ENCODE results near the gene RAD51. TPM values are rescaled to one million over a fixed set of nuclear protein-coding genes. Genes with fewer than 3 reads are reported as not detected.

RAD51 gene
- total RNA-seq, 3 donors from 2014 or later: 2.9 to 13.1 (median 8.3) TPM

DNA sequence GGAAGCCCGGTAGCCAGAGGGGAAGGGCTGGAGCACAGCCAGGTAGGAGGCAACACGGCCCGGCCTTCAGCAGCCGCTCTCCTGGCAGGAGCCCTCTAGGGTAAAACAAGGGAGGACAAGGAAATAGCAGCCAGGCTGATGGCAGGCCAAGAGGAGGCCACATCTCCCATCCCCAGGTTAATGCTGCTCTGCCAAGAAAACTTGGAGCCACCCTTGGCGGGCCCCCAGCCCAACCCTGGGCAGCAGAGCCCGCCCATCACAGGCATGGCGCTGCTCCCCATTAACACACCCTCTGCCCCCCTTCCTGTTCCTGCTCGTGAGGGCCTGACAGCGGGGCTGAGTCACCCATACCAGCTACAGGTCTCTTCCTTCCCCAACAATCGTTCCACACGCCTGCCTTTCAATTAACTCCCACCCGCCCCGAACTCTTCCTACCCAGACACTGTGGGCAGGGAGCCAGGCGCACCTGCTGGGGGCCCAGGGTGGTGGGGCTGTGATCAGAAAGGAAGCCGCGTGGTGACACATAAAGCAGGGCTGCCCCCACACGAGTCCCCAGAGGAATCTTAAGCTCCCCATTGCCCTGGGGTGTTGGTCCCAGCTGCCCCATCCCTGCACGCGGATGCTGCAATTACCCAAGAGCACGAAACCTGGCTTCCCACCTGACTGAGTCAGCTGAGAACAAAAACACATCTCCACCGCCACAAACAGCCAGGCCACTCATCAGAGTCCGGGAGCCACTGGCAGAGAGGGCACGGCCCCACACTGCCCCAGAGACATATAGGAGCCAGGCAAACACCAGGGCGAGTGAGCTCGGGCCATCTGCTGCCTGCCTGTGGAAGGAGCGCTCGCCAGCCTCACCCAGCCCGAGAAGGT is 74.5 kb downstream of the RAD51 start, which contains the start of gene C15orf62:
Gene C15orf62 (plus strand): TSS at position 707 of the 873 bp plus-strand sequence. CDS start 516 bp downstream, outside the sequence.
- Histone ChIP-seq H3K36me3 (ENCODE audit: low read depth) (no peaks in the 10 kb centered on the region), H3K4me3 (no peak within 1 kb of the TSS), H3K4me1 (ENCODE audit: low read depth) (peaks cover 51% of the 10 kb centered on the region), H3K9me3 (no peaks in the 10 kb centered on the region)
- intact Hi-C loops (cut with DNase I, micrococcal nuclease): no loop called here
- DNase-seq (peak; percentile 56 to 84 (median 75)), ATAC-seq (peak; percentile 68)
- no peak for TF ChIP-seq CTCF (IDR thresholded peaks at IDR 0.05)

DNA sequence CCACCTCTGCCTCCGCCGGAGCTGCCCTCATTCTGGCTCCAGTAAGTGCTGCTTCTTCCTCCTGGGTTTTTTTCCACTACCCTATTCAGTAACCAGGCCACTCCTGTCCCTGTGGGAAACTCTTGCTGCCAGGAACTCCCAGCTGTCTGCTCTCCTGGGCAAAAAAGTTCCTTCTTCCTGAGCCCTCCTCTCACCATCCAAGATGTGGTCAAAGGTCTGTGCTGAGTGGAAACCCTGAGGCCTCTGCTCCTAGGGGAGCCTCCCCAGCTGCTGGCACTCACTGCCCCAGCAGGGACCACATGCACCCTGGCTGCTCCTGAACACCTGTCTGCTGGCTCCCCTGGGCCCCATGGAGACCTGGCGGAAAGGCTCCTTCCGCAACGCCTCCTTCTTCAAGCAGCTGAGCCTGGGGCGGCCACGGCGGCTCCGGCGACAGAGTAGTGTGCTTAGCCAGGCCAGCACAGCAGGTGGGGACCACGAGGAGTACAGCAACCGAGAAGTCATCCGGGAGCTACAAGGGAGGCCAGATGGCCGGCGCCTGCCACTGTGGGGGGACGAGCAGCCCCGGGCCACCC is 75.3 kb downstream of the RAD51 start:
- no peak for TF ChIP-seq CTCF (IDR thresholded peaks at IDR 0.05)
- no peaks in the 10 kb centered on the region for H3K36me3 ChIP-seq (ENCODE audit: low read depth)
- DNase-seq: peak; percentile 52 to 73 (median 68)
- intact Hi-C loops (cut with DNase I, micrococcal nuclease): no loop called here
- no peaks in the 10 kb centered on the region for H3K9me3 ChIP-seq
- H3K4me1 ChIP-seq (ENCODE audit: low read depth): peaks cover 44% of the 10 kb centered on the region
- H3K4me3 ChIP-seq: no peak overlapping the region
- ATAC-seq: peak; percentile 58

GRCh38 chr15:40771242-40771641 is 76.3 kb downstream of the RAD51 start:
- Histone ChIP-seq H3K9me3 (no peaks in the 10 kb centered on the region), H3K4me3 (no peak overlapping the region), H3K36me3 (ENCODE audit: low read depth) (peaks cover 3% of the 10 kb centered on the region), H3K4me1 (ENCODE audit: low read depth) (peaks cover 37% of the 10 kb centered on the region)
- no peak for TF ChIP-seq CTCF (IDR thresholded peaks at IDR 0.05)
- DNase-seq (peak in 1 of 3 donors; percentile 47), ATAC-seq (no peak)
- intact Hi-C loops (cut with DNase I, micrococcal nuclease): no loop called here

DNA sequence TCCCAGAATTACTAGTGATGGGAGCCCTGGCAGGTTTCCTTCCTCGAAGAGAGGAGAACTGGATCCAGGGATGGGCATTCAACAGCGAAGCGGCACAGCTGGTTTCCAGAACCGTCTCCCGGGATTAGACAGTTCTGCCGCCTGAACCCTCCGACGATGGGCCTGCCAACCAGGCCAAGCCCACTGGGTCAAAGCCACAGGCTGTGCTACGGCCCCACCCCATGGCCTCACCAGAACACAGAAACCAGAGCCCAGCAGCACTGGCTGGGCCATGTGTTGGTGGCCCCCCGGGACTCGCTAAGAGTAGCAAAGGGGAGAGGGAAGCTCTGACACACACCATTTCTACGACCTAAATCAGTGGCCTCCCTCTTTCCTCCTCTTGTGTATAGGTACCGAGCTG is 77.0 kb downstream of the RAD51 start:
- Histone ChIP-seq H3K9me3 (no peaks in the 10 kb centered on the region), H3K4me1 (ENCODE audit: low read depth) (peaks cover 37% of the 10 kb centered on the region), H3K36me3 (ENCODE audit: low read depth) (peaks cover 4% of the 10 kb centered on the region), H3K4me3 (no peak overlapping the region)
- ATAC-seq (no peak), DNase-seq (peak in 1 of 3 donors; percentile 50)
- no peak for TF ChIP-seq CTCF (IDR thresholded peaks at IDR 0.05)
- intact Hi-C loops (cut with DNase I, micrococcal nuclease): no loop called here

DNA sequence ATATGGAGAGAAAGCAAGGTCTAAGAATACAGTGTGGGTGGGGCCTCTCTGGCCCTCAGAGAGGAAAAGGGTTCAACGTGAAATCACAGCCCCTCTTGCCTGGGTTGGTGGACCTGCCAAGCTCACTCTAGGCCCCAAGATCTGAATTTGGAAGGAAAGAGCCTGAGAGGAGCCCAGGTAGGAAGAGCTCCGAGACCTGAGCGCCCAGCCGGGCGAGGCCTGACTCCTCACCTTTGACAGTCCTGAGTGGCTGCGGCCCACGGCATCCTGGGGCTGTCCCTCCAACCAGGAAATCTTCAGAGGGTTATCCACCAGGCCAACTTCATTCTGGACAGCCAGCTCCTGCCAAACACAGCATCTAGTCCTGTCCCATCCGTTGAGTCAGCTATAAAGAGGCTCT is 78.5 kb downstream of the RAD51 start:
- H3K4me1 ChIP-seq (ENCODE audit: low read depth): peaks cover 24% of the 10 kb centered on the region
- H3K9me3 ChIP-seq: no peaks in the 10 kb centered on the region
- DNase-seq (peak in 1 of 3 donors; percentile 22), ATAC-seq (no peak)
- no peak for TF ChIP-seq CTCF (IDR thresholded peaks at IDR 0.05)
- intact Hi-C loops (cut with DNase I, micrococcal nuclease): no loop called here
- no peak overlapping the region for H3K4me3 ChIP-seq
- peaks cover 7% of the 10 kb centered on the region for H3K36me3 ChIP-seq (ENCODE audit: low read depth)

All from mucosa of descending colon (tissue), 3 donors.